Measurements from ENCODE around the gene SH2D3A. TPM values are rescaled to one million over a fixed set of nuclear protein-coding genes. Genes with fewer than 3 reads are reported as not detected.
"Not testable (repeated sequence)": the region's sequence is repeated elsewhere in the genome, so short reads cannot be mapped to it uniquely, and the experiment has no call there.

SH2D3A gene
- polyA plus RNA-seq (2012; ENCODE audit: insufficient read depth, insufficient read length): 15.7 TPM

DNA sequence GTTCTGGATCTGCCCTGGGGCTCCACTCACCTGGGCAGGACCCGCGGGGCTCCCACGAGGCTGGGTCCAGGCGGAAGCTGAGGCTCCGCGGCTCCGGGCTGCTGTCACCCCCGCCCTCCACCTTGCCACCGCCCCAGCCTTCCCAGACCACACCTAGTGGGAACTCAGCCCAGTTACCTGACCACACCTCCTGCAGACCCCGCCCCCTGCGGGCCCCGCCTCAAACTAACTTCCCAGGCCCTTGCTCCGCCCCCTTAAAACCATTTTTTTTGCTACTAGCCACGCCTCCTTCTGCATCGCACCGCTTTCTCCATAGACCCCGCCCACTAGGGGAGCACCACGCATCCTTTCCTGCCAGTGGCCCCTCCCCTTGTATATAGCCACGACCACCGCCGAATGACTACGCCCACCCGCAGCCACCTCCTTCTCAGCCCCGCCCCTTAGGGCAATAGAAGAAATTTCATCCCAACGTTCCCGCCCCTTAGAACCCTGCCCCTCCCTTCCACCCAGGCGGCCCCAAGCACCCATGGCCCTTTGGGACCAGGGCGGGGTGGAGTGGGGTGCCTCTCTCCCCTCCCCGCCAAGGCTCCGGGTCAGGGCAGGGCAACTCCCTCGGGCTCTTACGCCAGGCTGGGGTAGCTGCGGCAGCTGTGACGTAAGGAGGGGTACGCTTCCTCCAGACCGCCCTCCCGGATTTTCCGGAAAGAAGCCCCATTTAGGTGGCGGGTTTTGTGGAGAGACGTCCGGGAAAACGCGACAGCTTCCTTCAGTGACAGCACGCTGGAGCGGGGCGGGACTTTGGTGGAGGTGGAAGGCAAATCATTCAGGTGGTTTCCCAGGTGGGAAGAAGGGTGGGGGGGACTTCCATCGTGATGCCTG, at the start of gene SH2D3A:
TSS of gene SH2D3A (minus strand) at position 79 of the 879 bp plus-strand sequence. CDS start 3,687 bp downstream, outside the sequence.
- H3K4me3 ChIP-seq (ENCODE audit: low read length): peak within 1 kb of the TSS; percentile 74
- peak; percentile 93 for DNase-seq (ENCODE audit: low read depth, low spot score)

DNA sequence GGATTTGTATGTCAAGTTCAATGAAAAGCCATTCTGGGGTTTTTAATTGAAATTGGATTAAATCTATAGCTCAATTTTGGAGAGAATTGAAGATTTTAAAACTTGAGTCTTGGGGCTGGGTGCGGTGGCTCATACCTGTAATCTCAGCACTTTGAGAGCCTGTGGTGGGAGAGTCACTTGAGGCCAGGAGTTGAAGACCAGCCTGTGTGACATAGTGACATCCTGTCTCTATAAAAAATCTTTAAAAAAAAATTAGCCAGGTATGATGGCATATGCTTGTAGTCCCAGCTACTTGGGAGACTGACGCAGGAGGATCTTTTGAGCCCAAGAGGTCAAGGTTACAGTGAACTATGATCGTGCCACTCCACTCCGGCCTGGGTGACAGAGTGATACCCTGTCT, 46.4 kb upstream of the SH2D3A start:
- H3K4me3 ChIP-seq (ENCODE audit: low read length): no peak overlapping the region
- no peak for DNase-seq (ENCODE audit: low read depth, low spot score)

- DNase-seq (ENCODE audit: low read depth, low spot score): no peak
Observed at GRCh38 chr19:6812612-6813011, 45.4 kb upstream of the SH2D3A start.

GRCh38 chr19:6811906-6812305, 44.7 kb upstream of the SH2D3A start:
- H3K4me3 ChIP-seq (ENCODE audit: low read length): no peak overlapping the region
- peak; percentile 53 for DNase-seq (ENCODE audit: low read depth, low spot score)

More at GRCh38 chr19:6812612-6813011, 45.4 kb upstream of the SH2D3A start:
- H3K4me3 ChIP-seq (ENCODE audit: low read length): no peak overlapping the region

- no peak overlapping the region for H3K4me3 ChIP-seq (ENCODE audit: low read length)
- DNase-seq (ENCODE audit: low read depth, low spot score): no peak
Observed at GRCh38 chr19:6811378-6811777, 44.1 kb upstream of the SH2D3A start.

GRCh38 chr19:6809262-6809661, 42.0 kb upstream of the SH2D3A start:
- no peak overlapping the region for H3K4me3 ChIP-seq (ENCODE audit: low read length)
- no peak for DNase-seq (ENCODE audit: low read depth, low spot score)

GRCh38 chr19:6808494-6808893, 41.3 kb upstream of the SH2D3A start:
- no peak for DNase-seq (ENCODE audit: low read depth, low spot score)
- no peak overlapping the region for H3K4me3 ChIP-seq (ENCODE audit: low read length)

- no peak for DNase-seq (ENCODE audit: low read depth, low spot score)
- no peak overlapping the region for H3K4me3 ChIP-seq (ENCODE audit: low read length)
Observed at GRCh38 chr19:6807291-6807690, 40.1 kb upstream of the SH2D3A start.

- DNase-seq (ENCODE audit: low read depth, low spot score): peak; percentile 29
- no peak overlapping the region for H3K4me3 ChIP-seq (ENCODE audit: low read length)
Observed at GRCh38 chr19:6806488-6806887, 39.3 kb upstream of the SH2D3A start.

- peak overlapping the region; percentile 56; the same call in 1 of the 2 replicates for H3K4me3 ChIP-seq (ENCODE audit: low read length)
Observed at GRCh38 chr19:6803036-6803404, 35.8 kb upstream of the SH2D3A start.

DNA sequence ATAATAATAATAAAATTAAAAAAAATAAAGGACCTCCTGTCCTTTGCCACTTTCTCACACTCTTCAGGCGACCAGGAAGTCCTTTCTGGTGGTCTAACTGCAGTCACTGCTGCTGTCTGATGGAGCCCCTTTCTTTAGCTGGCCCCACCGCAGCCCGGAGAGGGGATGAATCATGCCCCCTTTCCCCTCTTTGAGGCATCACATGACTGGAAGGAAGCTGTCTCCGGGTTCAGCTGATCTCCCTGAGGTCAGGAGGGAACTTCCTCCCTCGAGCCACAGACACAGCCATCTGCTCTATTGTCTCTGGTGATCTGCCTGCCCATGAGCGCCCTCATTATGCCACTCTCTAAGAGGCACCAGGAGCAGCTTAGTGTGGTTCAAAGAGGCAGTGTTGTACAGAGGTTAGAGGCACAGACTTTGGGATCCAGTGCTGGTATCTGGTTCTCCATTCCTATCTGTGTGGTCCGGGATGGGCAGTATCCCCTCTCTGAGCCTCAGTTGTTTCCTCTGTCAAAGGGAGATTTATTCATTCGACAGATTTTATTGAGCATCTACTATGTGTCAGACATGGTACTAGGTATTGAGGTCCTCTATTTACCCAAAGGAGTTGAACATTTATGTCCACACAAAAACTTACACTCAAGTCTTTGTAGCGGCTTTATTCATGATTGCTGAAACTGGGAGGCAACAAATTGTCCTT, 35.3 kb upstream of the SH2D3A start:
- peak; percentile 82 for DNase-seq (ENCODE audit: low read depth, low spot score)
- H3K4me3 ChIP-seq (ENCODE audit: low read length): peak overlapping the region; percentile 56

More at GRCh38 chr19:6803036-6803404, 35.8 kb upstream of the SH2D3A start:
- no peak for DNase-seq (ENCODE audit: low read depth, low spot score)

- DNase-seq (ENCODE audit: low read depth, low spot score): peak; percentile 98
- H3K4me3 ChIP-seq (ENCODE audit: low read length): peak overlapping the region; percentile 56
Observed at GRCh38 chr19:6801485-6802086, 34.4 kb upstream of the SH2D3A start.

DNA sequence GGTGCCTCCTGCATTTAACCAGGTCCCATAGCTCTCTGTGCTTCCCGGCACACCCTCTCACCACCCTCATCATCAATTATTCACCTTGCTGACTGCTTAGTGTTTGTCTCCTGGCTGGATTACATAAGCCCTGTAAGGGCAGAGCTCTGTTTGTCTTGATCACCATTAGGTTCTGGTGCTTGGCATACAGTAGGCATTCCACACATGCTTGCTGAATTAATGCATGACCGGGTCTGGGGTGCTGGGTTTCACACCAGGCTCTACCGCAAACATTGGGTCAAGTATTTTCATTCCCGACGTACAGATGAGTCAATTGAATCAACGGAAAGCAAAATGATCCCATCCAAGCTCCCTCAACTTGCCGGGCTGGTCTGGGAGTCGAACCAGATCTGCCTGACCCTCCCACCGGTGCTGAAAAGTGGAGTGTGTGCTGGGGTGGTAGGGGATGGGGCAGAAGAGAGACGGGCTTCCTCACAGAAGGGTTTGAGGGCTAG, 33.8 kb upstream of the SH2D3A start:
- DNase-seq (ENCODE audit: low read depth, low spot score): peak; percentile 26
- H3K4me3 ChIP-seq (ENCODE audit: low read length): peak overlapping the region; percentile 56

DNA sequence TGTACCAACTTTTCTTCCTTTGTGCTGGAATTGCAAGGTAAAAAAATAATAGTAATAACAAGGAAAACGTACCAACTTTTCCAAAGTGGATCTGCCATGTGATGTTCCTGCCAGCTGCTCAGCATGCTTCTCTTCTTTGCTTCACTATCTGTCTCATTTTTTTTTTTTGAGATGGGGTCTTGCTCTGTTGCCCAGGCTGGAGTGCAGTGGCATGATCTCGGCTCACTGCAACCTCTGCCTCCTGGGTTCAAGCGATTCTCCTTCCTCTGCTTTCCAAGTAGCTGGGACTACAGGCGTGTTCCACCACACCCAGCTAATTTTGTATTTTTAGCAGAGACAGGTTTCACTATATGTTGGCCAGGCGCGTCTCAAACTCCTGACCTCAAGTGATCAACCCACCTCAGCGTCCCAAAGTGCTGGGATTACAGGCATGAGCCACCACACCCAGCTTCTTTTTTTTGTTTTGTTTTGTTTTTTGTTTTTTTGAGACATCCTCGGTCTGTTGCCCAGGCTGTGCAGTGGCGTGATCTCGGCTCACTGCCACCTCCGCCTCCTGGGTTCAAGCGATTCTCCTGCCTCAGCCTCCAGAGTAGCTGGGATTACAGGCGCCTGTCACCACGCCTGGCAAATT, 33.0 kb upstream of the SH2D3A start:
- not testable (repeated sequence) for H3K4me3 ChIP-seq (ENCODE audit: low read length); DNase-seq (ENCODE audit: low read depth, low spot score)

DNA sequence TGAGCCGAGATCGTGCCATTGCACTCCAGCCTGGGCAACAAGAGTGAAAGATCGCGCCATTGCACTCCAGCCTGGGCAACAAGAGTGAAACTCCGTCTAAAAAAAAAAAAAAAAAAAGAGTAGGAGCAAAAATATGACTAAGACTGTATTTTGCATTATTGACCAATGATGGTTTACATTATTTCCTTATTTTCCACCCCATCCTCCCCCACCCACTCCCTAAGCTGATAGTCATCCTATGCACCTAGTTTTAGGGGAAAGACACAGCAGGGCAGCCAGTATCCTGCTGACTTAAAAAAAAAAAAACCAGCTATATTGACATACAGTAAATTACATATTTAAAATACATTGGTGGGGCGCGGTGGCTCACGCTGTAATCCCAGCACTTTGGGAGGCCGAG, 30.4 kb upstream of the SH2D3A start:
- H3K4me3 ChIP-seq (ENCODE audit: low read length): no peak overlapping the region
- DNase-seq (ENCODE audit: low read depth, low spot score): no peak

DNA sequence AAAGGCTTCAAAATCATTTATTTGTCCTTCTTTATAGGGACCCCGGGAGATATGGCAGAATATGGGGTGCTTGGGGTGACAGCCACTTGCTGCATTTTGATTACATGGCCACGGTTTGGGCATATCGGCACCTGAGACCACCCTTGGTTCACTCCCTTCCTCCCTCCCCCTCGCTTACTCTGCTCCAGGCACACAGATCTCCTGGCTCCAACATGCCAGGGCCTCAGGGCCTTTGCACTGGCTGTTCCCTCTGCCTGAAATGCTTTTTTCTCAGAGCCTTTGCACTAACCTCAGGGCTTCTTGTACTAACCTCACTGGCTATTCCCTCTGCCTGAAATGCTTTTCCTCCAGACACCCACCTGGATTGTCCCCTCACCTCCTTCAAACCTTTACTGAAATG, 29.0 kb upstream of the SH2D3A start:
- no peak overlapping the region for H3K4me3 ChIP-seq (ENCODE audit: low read length)
- DNase-seq (ENCODE audit: low read depth, low spot score): no peak

GRCh38 chr19:6794686-6795431, 27.6 kb upstream of the SH2D3A start:
- DNase-seq (ENCODE audit: low read depth, low spot score): no peak
- H3K4me3 ChIP-seq (ENCODE audit: low read length): no peak overlapping the region

- no peak overlapping the region for H3K4me3 ChIP-seq (ENCODE audit: low read length)
- no peak for DNase-seq (ENCODE audit: low read depth, low spot score)
Observed at GRCh38 chr19:6793973-6794372, 26.7 kb upstream of the SH2D3A start.

DNA sequence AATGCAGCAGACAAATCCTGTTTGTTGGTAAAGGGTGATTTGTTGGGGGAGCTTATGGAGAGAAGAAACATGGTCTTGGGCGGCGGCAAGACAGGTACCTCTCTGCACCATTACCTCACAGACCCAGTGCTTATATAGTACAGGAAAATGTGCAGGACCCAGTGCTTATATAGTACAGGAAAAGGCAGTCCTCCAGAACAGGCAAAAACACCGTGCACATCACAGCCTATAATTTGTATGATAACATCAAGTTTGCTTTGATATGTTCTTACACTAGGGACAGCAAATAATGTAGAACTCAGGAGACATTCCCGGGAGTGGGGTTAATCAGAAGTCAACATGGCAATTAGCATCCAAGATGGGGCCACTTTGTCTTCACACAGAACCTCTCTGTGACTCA, 26.2 kb upstream of the SH2D3A start:
- no peak overlapping the region for H3K4me3 ChIP-seq (ENCODE audit: low read length)
- DNase-seq (ENCODE audit: low read depth, low spot score): no peak

Measured in Jurkat, Clone E6-1 (cell line).